ENCODE data around the gene ATP8A1. TPM values are rescaled to one million over a fixed set of nuclear protein-coding genes. Genes with fewer than 3 reads are reported as not detected.

Gene ATP8A1
- polyA plus RNA-seq, 1 donor from 2014 or later: 45.8 TPM

DNA sequence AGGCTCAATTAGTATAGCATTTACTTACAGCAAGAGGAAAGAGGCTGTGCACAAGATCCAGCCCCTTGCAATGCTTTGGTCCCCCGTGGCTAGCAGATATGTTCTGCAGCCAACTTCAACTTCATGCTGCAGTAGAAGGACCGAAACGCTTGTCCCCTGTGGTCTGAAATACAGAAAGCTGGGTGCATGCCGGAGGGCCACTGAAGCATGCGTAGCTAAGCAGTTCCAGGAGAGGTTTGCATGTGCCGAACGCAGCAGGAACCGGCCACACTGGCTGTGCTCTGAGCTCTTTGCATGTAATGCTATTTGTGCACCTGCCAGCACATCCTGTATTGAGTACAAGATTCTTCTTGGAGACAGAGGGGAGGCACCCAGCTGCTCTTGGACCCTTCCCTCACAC lies 295.4 kb downstream of the ATP8A1 start:
- no peaks in the 10 kb centered on the region for H3K36me3 ChIP-seq (ENCODE audit: insufficient read depth, low read length)
- H3K9me3 ChIP-seq (ENCODE audit: low read length): no peaks in the 10 kb centered on the region
- no peak overlapping the region for H3K4me2 ChIP-seq (ENCODE audit: low read length)
- no peaks in the 10 kb centered on the region for H3K79me2 ChIP-seq (replicated peaks; ENCODE audit: insufficient read depth, low read length)
- no peaks in the 10 kb centered on the region for H3F3A ChIP-seq (ENCODE audit: insufficient read depth, low read length, poor library complexity, severe bottlenecking)
- no peak overlapping the region for H3K27ac ChIP-seq (ENCODE audit: low read length)
- no peaks in the 10 kb centered on the region for H3K27me3 ChIP-seq (ENCODE audit: insufficient read depth, low read depth, low read length)
- no peak overlapping the region for H3K9ac ChIP-seq (ENCODE audit: low read length)
- TF ChIP-seq TAF1 (IDR thresholded peaks at IDR 0.05; ENCODE audit: low read depth) (no peak), MXI1 (conservative IDR thresholded peaks at IDR 0.05; ENCODE audit: poor library complexity, severe bottlenecking) (no peak), EP300 (conservative IDR thresholded peaks at IDR 0.05; ENCODE audit: poor library complexity, severe bottlenecking) (no peak), POLR2AphosphoS5 (IDR thresholded peaks at IDR 0.05) (no peak), RAD21 (conservative IDR thresholded peaks at IDR 0.05) (no peak)
- no peak overlapping the region for H3K4me3 ChIP-seq (ENCODE audit: low read length)
- no peaks in the 10 kb centered on the region for H3K9me2 ChIP-seq (ENCODE audit: insufficient read depth, low read length)
- H2AFZ ChIP-seq (ENCODE audit: low read depth, low read length): no peak overlapping the region
- H4K20me1 ChIP-seq (ENCODE audit: insufficient read depth): no peaks in the 10 kb centered on the region

- Histone ChIP-seq H2AFZ (ENCODE audit: low read depth, low read length) (no peak overlapping the region), H3K9me2 (ENCODE audit: insufficient read depth, low read length) (no peaks in the 10 kb centered on the region), H3K9me3 (ENCODE audit: low read length) (no peaks in the 10 kb centered on the region), H3K27me3 (ENCODE audit: insufficient read depth, low read depth, low read length) (no peaks in the 10 kb centered on the region), H4K20me1 (ENCODE audit: insufficient read depth) (no peaks in the 10 kb centered on the region), H3K79me2 (replicated peaks; ENCODE audit: insufficient read depth, low read length) (no peaks in the 10 kb centered on the region), H3K4me2 (ENCODE audit: low read length) (no peak overlapping the region), H3K4me3 (ENCODE audit: low read length) (no peak overlapping the region), H3K9ac (ENCODE audit: low read length) (no peak overlapping the region), H3K36me3 (ENCODE audit: insufficient read depth, low read length) (no peaks in the 10 kb centered on the region), H3F3A (ENCODE audit: insufficient read depth, low read length, poor library complexity, severe bottlenecking) (no peaks in the 10 kb centered on the region), H3K27ac (ENCODE audit: low read length) (no peak overlapping the region)
- TF ChIP-seq, protein P1, sequence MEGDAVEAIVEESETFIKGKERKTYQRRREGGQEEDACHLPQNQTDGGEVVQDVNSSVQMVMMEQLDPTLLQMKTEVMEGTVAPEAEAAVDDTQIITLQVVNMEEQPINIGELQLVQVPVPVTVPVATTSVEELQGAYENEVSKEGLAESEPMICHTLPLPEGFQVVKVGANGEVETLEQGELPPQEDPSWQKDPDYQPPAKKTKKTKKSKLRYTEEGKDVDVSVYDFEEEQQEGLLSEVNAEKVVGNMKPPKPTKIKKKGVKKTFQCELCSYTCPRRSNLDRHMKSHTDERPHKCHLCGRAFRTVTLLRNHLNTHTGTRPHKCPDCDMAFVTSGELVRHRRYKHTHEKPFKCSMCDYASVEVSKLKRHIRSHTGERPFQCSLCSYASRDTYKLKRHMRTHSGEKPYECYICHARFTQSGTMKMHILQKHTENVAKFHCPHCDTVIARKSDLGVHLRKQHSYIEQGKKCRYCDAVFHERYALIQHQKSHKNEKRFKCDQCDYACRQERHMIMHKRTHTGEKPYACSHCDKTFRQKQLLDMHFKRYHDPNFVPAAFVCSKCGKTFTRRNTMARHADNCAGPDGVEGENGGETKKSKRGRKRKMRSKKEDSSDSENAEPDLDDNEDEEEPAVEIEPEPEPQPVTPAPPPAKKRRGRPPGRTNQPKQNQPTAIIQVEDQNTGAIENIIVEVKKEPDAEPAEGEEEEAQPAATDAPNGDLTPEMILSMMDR (IDR thresholded peaks at IDR 0.05; ENCODE audit: poor library complexity, severe bottlenecking): no peak
- TF ChIP-seq EZH2 (IDR thresholded peaks at IDR 0.05; ENCODE audit: borderline replicate concordance, insufficient read depth, low read length, poor library complexity, severe bottlenecking) (no peak), SMC3 (conservative IDR thresholded peaks at IDR 0.05; ENCODE audit: poor library complexity) (no peak), RAD21 (conservative IDR thresholded peaks at IDR 0.05) (no peak), MXI1 (conservative IDR thresholded peaks at IDR 0.05; ENCODE audit: poor library complexity, severe bottlenecking) (no peak), EP300 (conservative IDR thresholded peaks at IDR 0.05; ENCODE audit: poor library complexity, severe bottlenecking) (no peak), TAF1 (IDR thresholded peaks at IDR 0.05; ENCODE audit: low read depth) (no peak), POLR2AphosphoS5 (IDR thresholded peaks at IDR 0.05) (no peak)
- TF ChIP-seq, protein P2, sequence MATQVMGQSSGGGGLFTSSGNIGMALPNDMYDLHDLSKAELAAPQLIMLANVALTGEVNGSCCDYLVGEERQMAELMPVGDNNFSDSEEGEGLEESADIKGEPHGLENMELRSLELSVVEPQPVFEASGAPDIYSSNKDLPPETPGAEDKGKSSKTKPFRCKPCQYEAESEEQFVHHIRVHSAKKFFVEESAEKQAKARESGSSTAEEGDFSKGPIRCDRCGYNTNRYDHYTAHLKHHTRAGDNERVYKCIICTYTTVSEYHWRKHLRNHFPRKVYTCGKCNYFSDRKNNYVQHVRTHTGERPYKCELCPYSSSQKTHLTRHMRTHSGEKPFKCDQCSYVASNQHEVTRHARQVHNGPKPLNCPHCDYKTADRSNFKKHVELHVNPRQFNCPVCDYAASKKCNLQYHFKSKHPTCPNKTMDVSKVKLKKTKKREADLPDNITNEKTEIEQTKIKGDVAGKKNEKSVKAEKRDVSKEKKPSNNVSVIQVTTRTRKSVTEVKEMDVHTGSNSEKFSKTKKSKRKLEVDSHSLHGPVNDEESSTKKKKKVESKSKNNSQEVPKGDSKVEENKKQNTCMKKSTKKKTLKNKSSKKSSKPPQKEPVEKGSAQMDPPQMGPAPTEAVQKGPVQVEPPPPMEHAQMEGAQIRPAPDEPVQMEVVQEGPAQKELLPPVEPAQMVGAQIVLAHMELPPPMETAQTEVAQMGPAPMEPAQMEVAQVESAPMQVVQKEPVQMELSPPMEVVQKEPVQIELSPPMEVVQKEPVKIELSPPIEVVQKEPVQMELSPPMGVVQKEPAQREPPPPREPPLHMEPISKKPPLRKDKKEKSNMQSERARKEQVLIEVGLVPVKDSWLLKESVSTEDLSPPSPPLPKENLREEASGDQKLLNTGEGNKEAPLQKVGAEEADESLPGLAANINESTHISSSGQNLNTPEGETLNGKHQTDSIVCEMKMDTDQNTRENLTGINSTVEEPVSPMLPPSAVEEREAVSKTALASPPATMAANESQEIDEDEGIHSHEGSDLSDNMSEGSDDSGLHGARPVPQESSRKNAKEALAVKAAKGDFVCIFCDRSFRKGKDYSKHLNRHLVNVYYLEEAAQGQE (IDR thresholded peaks at IDR 0.05; ENCODE audit: borderline replicate concordance): no peak
These were observed 296.6 kb downstream of the ATP8A1 start for GRCh38 chr4:42360256-42360669.
